Muscle layer of colon (tissue), 2 donors: ENCODE results near the gene CD2BP2.
A peak's percentile ranks its signal among the peaks of the same experiment; 100 is the strongest.
"Not testable (repeated sequence)": the region's sequence is repeated elsewhere in the genome, so short reads cannot be mapped to it uniquely, and the experiment has no call there.

Experiments used
- H3K27ac ChIP-seq: one replicate; pipeline ENCODE4 v1.7.0; 2013; ENCODE audit warnings: low read depth, mild to moderate bottlenecking, low read length, moderate library complexity
- H3K27me3 ChIP-seq, 2 donors: one replicate each; pipeline ENCODE4 v1.7.0; 2013; ENCODE audit warnings: low read length in 2 of 2, mild to moderate bottlenecking in 2 of 2; ENCODE audit not compliant: insufficient read depth in 2 of 2, control insufficient read depth in 1 of 2
- H3K36me3 ChIP-seq: one replicate; pipeline ENCODE4 v1.7.0; 2013; ENCODE audit warnings: mild to moderate bottlenecking, low read length; ENCODE audit not compliant: insufficient read depth
- H3K4me1 ChIP-seq: one replicate; pipeline ENCODE4 v1.7.0; 2013; ENCODE audit warnings: mild to moderate bottlenecking, low read length; ENCODE audit not compliant: insufficient read depth
- H3K4me3 ChIP-seq, 2 donors: one replicate each; pipeline ENCODE4 v1.7.0; 2013; ENCODE audit warnings: low read length in 2 of 2, low read depth in 1 of 2, mild to moderate bottlenecking in 1 of 2, moderate library complexity in 1 of 2
- H3K9ac ChIP-seq: one replicate; pipeline ENCODE4 v1.7.0; 2013; ENCODE audit warnings: low read length
- H3K9me3 ChIP-seq: one replicate; pipeline ENCODE4 v1.7.0; 2013; ENCODE audit warnings: mild to moderate bottlenecking, low read length
- donor health status: abdominal sarcoma.
- donor health status: Adenocarcinoma of cecum.

Gene CD2BP2

DNA sequence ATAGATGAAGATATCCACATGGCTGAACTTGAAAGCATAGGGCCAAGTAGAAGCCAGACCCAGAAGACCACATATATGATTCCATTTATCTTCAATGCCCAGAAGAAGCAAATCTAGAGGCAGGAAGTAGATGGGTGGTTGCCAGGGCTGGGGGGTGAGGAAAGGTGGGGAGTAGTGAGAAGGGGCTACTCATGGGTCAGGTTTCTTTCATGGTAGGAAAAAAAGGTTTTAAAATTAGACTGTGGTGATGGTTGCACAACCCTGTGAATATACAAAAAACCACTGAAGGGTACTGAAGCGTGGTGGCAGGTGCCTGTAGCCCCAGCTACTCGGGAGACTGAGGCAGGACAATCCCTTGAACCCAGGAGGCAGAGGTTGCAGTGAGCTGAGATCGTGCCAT lies 5.4 kb downstream of the CD2BP2 start:
- Histone ChIP-seq H3K36me3 (peaks cover 30% of the 10 kb centered on the region), H3K4me1 (peaks cover 33% of the 10 kb centered on the region), H3K9ac (no peak overlapping the region), H3K9me3 (no peaks in the 10 kb centered on the region), H3K4me3 (no peak overlapping the region), H3K27me3 (no peaks in the 10 kb centered on the region), H3K27ac (no peak overlapping the region)

DNA sequence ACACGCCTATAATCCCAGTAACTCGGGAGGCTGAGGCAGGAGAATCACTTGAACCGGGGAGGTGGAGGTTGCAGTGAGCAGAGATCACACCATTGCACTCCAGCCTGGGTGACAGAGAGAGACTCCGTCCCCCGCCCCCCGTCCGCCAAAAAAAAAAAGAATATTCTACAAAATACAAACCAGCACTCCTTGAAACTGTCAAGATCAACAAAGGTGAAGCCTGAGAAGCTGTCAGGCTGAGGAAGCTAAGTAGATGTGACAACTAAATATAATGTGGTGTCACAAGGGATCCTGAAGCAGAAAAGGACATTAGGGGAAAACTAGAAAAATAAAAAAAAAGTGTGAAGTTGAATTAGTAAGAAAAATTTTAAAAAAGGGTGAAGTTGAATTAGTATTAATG lies 6.2 kb downstream of the CD2BP2 start:
- H3K27me3 ChIP-seq: no peaks in the 10 kb centered on the region
- no peak overlapping the region for H3K4me3 ChIP-seq
- H3K9me3 ChIP-seq: no peaks in the 10 kb centered on the region
- H3K27ac ChIP-seq: no peak overlapping the region
- H3K9ac ChIP-seq: no peak overlapping the region
- H3K4me1 ChIP-seq: peaks cover 26% of the 10 kb centered on the region
- H3K36me3 ChIP-seq: peaks cover 30% of the 10 kb centered on the region

DNA sequence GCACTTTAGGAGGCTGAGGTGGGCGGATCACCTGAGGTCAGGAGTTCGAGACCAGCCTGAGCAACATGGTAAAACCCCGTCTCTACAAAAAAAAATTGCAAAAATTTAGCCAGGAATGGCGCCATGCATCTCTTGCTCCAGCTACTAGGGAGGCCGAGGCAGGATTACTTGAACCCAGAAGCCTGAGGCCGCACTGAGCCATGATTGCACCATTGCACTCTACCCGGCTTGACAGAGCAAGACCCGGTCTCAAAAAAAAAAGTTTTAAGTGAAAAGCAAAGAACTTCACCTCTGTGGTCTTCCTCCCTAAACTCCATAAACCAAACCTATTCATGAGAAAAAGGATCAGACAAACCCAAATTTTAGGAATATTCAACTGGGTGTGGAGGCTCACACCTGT lies 7.0 kb downstream of the CD2BP2 start:
- no peak overlapping the region for H3K9ac ChIP-seq
- no peak overlapping the region for H3K4me3 ChIP-seq
- peaks cover 25% of the 10 kb centered on the region for H3K36me3 ChIP-seq
- H3K27me3 ChIP-seq: no peaks in the 10 kb centered on the region
- H3K27ac ChIP-seq: no peak overlapping the region
- H3K4me1 ChIP-seq: peaks cover 19% of the 10 kb centered on the region
- H3K9me3 ChIP-seq: no peaks in the 10 kb centered on the region

DNA sequence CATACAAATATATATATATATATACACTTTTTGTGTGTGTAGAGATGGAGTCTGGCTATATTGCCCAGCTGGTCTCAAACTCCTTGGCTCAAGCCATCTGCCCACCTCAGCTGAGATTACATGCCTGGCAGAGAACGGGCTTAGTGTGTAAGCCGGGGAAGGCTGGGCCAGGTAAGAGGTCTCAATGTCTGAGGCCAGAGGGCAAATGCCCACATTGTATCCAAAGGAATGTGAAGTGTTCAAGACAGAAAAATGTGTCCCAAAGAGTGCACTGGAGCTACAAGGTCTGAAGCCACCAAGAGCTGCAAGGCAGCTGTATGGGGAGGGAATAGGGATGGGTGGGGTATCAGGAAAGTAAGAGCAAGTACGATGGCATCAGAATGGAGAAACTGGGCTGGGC lies 8.8 kb downstream of the CD2BP2 start:
- H3K27ac ChIP-seq: no peak overlapping the region
- H3K4me3 ChIP-seq: no peak overlapping the region
- H3K9ac ChIP-seq: no peak overlapping the region
- H3K27me3 ChIP-seq: no peaks in the 10 kb centered on the region
- peaks cover 9% of the 10 kb centered on the region for H3K36me3 ChIP-seq
- peaks cover under 1% of the 10 kb centered on the region for H3K4me1 ChIP-seq
- no peaks in the 10 kb centered on the region for H3K9me3 ChIP-seq

DNA sequence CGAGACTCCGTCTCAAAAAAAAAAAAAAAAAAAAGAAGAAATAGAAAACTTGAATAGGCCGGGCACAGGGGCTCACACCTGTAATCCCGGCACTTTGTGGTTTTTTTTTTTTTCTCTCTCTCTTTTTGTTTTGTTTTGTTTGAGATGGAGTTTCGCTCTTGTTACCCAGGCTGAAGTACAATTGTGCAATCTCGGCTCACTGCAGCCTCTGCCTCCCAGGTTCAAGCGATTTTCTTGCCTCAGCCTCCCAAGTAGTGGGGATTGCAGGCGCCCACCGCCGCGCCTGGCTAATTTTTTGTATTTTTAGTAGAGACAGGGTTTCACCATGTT lies 11.7 kb downstream of the CD2BP2 start:
- not testable (repeated sequence) for H3K9ac ChIP-seq, H3K27me3 ChIP-seq, H3K27ac ChIP-seq, H3K36me3 ChIP-seq, H3K9me3 ChIP-seq, H3K4me3 ChIP-seq, H3K4me1 ChIP-seq

DNA sequence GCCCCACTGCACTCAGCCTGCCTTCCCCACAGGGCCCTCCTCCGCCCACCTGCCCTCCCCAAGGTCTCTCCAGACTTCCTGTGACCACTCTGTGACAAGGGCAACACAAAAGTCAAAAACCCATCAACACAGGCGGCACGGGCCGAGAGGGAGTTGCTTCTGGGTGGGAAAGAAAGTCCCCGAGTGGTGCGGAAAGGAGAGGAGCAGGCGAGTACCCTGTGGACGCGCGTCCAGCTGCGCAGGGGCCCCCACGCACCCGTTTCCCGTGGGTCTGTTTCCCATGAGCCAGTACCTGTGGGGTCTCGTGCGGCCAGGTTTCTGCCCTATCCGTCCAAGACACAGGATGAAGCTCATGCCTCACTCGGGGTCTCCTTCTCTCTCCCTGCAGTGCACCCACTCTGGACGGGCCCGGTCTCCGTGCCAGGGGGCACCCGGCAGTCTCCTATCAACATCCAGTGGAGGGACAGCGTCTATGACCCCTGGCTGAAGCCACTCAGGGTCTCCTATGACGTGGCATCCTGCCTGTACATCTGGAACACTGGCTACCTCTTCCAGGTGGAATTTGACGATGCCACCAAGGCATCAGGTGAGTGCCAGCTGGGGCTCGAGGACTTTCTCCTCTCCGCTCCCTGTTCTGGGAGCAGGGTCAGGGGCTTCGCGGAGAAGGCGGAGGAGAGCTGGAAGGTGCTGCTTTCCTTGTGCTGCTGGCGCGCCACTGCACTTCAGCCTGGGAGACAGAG lies 12.2 kb downstream of the CD2BP2 start:
- Histone ChIP-seq H3K9me3 (no peaks in the 10 kb centered on the region), H3K27me3 (no peaks in the 10 kb centered on the region), H3K4me1 (no peaks in the 10 kb centered on the region), H3K27ac (no peak overlapping the region), H3K9ac (no peak overlapping the region), H3K36me3 (no peaks in the 10 kb centered on the region), H3K4me3 (no peak overlapping the region)

DNA sequence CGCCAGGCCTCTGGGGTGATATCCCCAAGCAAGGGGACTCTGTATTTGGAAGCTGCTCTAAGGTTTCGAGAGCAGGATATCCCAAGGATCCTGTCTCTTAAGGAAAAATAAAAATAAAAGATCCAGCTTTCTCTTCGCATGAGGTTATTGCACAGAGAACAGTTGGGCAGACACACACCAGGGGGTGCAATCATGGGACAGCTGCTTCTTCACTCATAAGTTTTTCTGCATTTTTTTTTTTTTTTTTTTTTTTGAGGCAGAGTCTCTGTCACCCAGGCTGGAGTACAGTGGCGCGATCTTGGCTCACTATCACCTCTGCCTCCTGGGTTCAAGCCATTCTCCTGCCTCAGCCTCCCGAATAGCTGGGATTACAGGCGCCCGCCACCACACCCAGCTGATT lies 13.1 kb downstream of the CD2BP2 start:
- H3K36me3 ChIP-seq, H3K9me3 ChIP-seq, H3K4me1 ChIP-seq, H3K4me3 ChIP-seq, H3K27ac ChIP-seq, H3K9ac ChIP-seq, H3K27me3 ChIP-seq: not testable (repeated sequence)

DNA sequence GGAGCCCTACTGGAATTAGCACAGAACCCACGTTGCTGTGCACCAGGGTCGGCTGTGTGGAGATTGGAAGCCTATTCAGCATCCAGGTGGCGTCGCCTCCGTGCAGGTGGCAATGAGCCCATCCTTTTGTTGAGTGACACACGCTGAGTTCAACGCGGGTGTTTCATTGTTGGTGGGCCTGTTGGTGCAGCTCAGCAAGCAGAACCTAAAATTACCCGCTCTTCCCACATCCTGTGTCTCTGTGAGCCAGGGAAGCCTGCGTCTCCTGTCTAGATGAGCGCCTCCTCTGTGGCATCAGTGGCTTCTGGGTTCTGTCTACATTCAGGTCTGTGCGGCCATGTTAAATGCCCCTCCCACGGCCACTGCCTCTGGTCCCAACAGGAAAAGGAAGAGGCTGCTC lies 14.5 kb downstream of the CD2BP2 start:
- peaks cover 4% of the 10 kb centered on the region for H3K4me1 ChIP-seq
- no peaks in the 10 kb centered on the region for H3K27me3 ChIP-seq
- no peak overlapping the region for H3K4me3 ChIP-seq
- no peak overlapping the region for H3K9ac ChIP-seq
- H3K27ac ChIP-seq: no peak overlapping the region
- H3K36me3 ChIP-seq: no peaks in the 10 kb centered on the region
- no peaks in the 10 kb centered on the region for H3K9me3 ChIP-seq

DNA sequence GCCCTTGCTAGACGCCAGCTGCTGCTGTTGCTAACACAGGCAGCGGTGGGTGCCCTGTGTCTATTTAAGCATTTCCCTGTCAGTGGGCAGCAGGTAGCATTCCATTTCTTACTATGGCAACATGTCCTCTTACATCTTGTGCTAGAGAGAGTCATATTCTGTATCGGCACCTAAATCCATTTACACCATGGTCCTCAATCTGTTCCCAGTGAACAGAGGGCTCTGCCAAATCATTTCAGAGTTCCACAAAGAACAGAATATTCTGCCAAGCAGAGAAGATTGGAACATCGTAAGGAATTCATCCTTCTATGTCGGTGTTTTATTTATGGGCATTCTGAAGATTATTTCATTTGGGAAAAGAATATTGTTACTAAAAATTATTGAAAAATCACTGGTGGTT lies 16.4 kb downstream of the CD2BP2 start:
- H3K36me3 ChIP-seq, H3K4me3 ChIP-seq, H3K27me3 ChIP-seq, H3K9ac ChIP-seq, H3K9me3 ChIP-seq, H3K27ac ChIP-seq, H3K4me1 ChIP-seq: not testable (repeated sequence)

DNA sequence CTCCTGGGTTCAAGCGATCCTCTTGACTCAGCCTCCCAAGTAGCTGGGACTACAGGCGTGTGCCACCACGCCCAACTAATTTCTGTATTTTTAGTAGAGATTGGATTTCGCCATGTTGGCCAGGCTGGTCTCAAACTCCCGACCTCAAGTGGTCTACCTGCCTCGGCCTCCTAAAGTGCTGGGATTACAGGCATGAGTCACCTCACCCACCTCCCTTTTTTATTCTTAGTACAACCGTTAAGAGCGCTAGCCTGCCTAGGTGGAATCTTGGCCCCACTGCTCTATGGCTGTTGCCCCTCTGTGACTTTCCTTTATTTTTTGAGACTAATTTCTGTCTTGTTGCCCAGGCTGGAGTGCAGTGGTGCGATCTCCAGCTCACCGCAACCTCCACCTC lies 17.1 kb downstream of the CD2BP2 start:
- H3K36me3 ChIP-seq, H3K9me3 ChIP-seq, H3K9ac ChIP-seq, H3K27ac ChIP-seq, H3K4me1 ChIP-seq, H3K27me3 ChIP-seq, H3K4me3 ChIP-seq: not testable (repeated sequence)

DNA sequence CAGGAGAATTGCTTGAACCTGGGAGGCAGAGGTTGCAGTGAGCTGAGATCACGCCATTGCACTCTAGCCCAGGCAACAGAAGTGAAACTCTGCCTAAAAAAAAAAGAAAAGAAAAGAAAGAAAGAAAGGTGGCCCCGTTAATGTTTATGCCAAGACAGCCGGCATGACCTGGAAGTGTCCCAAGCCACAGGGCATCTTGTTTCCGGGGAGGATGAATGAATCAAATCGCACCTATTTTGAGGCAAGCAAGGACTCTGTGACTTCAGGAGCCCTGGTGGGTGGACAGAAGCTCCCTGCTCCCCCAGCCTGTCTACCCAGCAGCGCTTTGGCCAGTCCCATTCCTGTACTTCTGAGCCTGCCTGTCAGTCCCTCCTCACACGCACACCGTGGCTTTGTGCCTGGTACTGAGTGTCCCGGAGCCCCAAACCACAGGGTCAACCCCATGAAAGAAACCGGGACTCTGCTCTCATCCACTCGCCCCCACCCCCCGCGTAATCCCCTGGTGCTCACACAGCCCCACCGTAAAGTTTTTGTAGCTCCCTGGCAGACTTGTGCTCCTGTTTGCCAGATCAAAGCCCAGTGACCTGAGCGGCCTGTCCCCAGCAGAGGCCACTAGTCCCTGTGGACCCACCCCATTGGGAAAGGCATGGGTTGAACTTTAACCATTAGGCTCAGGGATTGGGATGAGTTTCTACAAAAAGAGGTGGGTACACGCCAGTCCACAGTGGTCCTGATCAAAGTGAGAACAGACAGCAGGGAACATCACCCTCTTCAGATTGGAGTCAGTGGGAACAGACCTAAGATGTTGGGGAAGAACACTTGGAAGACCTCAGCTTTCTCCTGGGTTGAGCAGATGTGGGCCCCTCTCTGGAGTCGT lies 19.3 kb downstream of the CD2BP2 start:
- peak overlapping the region; percentile 49 for H3K27ac ChIP-seq
- no peaks in the 10 kb centered on the region for H3K36me3 ChIP-seq
- no peak overlapping the region for H3K9ac ChIP-seq

More for the DNA sequence above, 19.3 kb downstream of the CD2BP2 start:
- peak overlapping the region; percentile 31 to 59 for H3K4me3 ChIP-seq
- H3K27me3 ChIP-seq: no peaks in the 10 kb centered on the region
- H3K4me1 ChIP-seq: peaks cover 5% of the 10 kb centered on the region
- H3K9me3 ChIP-seq: no peaks in the 10 kb centered on the region
